Renal cortical epithelial cell (primary cell): ENCODE results near the gene RNF11. TPM values are rescaled to one million over a fixed set of nuclear protein-coding genes. Genes with fewer than 3 reads are reported as not detected.

Source experiments
- DNase-seq: peaks from one replicate; pipeline ENCODE4 v3.0.0-alpha.2; 2011; ENCODE audit warnings: low read depth
- total RNA-seq: library from RNA; depleted of rRNA; stranded (reverse); fragments of >200 nt; gene quantifications from 2 replicates; pipeline ENCODE4 v1.2.3, GENCODE V29; 2014

The RNF11 gene
- total RNA-seq, 1 donor from 2014 or later, result 165 TPM

DNA sequence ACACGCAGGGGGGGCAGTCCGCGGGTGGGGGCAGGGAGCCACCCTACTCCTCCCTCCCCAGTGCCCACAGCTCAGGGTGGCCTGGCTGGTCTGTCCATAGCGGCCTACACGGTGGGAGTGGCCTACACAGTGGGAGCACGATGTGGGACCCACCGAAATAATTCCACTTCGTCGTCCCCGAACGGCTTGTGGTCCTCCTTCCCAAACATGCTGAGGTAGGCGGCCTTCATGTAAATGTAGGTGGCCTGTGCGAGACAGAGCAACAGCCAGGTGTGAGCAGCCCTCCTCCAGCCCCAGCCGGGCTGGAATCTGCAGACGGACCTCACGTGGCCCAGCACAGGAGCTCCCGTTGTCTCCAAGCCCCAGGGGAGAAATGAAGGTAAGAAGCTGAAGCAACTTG, 59.9 kb downstream of the RNF11 start:
- no peak for DNase-seq

DNA sequence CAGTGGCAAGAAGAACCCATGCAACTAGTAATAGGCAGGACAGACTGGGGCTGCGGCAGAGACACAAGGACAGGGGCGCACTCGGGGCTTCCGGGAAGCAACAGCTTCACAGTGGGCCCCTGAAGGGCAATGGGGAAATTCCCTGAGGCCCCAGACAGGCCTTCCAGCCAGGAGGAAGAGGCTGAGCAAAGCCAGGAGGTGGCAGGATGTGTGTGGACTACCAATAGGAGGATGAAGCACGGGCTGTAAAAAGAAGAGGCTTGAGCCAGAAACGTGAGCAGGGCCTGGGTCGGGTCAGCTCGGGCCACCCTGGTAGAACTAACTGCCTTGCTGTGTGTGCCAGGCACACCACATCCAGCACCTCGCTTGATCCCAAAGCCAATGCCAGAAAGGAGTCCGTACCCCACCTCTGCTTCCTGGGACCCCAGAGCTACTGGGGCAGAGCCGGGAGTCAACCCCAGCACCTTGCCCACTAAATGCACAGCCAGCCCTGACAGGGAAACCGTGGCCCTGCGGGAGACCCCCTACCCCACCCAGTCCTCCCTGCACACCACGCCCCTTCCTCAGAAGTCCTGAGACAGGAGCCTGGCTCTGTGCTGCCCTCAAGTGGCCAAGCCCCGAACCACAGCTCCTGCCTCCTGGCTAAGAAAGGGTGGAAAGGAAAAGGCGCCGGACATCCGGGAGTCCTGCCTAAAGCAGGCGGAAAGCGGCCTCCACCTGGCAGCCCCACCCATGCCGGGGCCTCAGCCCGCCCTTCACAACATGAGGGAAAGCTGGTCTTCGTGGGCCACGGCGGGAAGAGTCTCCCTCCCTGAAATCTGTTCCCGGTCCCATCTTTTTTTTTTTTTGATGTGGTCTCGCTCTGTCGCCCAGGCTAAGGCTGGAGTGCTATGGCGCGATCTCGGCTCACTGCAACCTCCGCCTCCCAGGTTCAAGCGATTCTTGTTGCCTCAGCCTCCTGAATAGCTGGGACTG, 60.6 kb downstream of the RNF11 start:
- peak; percentile 64 for DNase-seq

DNA sequence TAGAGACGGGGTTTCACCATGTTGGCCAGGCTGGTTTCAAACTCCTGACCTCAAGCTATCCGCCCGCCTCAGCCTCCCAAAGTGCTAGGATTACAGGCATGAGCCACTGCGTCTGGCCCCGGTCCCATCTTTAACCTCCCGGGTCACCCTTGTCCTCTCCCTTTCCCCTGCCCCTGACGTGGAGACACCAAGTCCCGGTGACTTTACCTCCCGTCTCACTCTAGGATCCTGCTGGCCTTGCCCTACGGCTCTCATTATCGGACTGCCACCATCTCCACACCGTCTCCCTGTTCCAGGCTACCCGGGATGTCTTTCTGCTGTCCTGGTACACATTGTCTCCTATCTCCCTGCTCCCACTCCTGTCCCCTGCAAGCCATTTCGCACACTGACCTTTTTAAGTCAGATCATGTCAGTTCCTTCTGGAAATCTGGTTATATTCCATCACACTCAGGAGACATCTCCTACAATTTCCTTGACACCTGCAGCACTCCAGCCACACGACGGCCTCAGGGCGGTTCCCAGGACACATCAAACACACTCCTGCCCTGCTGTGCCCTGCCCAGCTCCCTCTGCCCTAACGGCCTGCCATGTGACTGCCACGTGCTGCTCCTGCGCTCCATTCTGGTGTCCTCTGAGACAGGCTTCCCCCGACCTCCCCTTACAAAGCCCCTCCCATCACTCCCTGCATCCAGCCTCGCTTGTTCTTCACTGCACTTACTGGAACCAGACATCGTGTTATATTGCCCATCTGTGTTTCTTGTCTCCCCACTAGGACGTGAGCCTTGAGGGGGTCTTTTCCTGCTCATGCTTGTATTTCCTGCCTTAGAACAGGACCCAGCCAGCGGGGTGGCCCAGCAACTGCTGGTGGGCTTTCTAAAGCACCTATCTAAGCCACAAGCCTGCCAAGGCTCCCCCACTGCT, 61.6 kb downstream of the RNF11 start:
- DNase-seq, result no peak

DNA sequence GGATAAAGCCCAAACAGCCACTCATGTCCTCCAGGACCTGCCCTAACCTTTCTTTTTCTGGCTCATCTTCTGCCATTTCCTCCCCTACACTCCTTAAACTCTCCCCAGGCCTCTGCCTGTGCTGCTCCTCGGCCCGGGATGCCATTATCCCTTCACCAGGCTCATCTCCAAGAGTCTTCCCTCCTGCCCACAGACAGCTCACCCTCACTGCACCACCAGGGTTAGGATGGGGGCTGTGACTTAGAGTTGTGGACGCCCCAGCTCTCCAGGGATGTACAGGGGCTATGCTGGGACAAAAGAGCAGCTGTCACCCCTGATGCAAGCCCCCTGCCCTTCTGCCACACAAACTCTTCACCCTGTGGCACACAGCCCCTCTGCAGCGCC, 62.2 kb downstream of the RNF11 start:
- no peak for DNase-seq

DNA sequence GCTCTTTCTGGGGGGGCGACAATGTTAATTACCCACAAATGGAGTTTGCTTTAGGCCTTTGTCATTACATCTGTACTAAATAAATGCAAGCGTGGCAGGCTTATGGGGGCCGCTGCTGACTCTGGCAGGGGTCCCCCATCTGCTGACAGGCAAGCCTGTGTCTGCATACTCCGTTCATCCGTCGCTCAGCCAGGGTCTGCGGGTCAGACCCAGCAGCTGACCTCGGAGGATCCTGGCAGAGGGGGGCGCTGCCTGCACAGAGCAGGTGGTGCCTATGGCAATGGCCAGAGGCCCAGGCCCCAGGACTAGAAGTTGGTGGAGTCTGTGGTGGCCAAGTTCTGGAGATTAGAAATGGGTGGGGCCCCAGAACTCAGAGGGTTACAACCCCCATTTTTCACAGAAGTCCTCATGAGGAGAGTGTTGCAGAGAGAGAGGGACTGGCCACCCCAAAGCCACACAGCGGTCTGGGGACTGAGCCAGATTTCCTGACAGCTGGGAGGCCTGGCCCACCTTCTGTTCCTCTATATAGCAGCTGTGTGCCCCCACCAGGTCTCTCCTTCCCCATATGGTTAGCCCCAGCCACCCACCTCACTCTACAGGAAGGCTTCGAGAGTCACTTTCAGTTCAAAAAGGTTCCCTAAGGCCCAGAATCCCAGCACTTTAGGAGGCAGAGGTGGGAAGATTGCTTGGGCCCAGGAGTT, 63.3 kb downstream of the RNF11 start:
- DNase-seq, result no peak

DNA sequence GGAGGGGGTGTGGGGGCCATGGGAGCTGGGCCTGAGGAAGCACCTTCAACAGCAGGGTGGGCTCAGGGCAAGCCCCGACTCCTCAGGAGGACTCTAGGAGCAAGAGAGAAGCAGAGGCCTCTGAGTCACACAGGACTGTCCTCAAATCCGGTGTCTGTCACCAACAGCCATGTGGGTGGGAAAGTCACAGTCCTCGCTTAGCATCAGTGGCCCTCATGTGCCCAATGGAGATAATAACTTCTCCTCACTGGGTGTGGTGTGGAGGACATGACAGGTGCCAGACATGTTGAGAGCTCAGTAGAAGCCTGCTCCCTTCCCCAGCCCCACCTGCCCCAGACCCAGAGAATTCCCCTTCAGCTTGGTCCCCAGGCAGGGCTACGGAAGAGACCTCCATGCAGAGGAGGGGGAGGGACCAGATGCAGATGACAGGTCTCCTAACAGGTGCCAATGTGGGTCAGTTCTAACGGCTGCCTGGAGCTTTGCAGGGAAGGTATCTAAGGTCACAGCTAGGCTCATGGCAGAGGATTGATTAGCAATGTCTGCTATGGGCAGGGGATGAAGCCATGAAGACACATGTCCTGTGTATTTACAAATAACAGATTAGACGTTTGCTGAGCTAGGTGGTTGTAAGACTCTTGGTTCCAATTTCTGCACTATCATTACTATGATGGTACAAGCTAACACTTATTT, 64.1 kb downstream of the RNF11 start:
- no peak for DNase-seq

DNA sequence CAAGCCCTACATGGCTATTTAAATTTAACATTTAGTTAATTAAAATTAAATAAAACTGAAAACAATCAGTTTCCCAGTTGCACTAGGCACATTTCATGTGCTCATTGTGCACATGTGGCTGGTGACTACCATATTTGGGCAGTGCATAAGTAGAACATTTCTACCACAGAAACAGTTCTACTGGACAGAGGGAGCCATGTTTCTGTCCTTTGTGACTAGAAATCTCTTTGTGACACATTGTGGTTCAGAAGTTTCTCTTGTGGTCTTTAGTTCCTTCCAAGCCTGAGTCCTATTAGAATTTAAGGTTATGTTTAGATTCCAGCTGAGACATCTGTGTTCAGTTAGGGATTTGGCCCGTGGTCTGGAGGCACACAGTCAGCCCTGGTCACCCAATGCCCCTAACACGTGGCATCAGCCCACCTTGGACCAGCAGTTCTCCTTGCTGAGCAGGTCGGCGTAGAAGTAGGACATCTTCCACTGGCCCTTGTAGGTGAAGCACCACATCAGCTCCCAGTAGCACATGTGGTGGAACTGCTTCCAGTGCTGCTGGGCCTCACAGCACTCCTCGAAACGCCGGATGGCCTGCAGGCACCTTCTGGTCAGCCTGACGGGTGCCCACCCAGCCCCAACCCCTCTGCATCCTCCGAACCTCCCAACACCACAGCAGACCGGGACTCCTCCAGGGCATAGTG, 65.2 kb downstream of the RNF11 start:
- no peak for DNase-seq

DNA sequence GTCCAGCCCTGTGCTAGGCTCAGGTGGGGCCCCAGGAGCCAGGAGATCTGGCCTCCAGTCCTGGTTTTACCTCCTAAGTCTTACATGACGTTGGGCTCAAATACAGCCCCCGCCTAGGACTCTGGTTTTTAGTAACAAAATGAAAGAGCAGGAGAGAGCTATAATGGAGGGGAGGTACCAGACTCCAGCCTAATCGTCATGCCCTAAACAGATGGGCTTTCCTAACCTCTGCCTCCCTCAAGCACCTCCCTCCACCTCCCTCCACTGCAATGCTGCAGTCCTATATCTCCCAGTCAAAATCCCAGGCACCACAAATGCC, 65.7 kb downstream of the RNF11 start:
- DNase-seq, result no peak

DNA sequence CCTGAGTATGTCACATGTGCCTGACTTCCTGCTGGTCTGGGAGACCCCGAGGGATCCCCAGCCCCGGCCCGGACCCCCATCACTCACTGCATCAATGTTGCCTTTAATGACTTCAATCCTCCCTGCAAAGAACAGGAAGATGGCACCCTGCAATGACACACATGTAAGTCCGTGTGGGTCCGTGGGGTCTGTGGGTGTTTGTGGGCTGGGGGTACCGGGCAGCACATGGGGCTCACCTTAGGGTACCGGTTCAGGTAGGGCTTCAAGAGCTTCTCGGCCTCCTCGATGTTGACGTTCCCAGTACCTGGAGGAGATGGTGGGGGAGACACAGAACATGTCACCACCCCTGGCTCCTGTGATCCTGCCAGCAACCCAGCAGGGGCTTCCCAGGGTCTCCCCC, 66.2 kb downstream of the RNF11 start:
- no peak for DNase-seq

DNA sequence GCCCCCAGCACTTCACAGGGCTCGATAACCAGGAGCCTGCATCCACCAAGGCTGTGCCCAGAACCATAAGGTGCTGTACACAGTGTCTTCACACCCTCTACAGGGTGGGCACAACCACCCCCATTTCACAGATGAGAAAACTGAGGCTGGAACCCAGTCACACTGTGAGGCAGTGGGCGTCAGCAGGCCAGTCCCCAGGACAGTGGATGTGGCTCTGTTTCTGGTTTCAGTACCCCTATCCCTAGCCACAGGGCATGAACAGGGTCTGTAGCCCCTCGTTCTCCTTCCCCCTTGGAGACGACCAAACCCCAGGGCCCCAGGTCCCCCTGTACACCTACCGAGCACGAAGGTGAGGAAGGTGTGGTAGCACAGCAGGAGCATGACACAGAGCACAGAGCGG, 66.7 kb downstream of the RNF11 start:
- no peak for DNase-seq

DNA sequence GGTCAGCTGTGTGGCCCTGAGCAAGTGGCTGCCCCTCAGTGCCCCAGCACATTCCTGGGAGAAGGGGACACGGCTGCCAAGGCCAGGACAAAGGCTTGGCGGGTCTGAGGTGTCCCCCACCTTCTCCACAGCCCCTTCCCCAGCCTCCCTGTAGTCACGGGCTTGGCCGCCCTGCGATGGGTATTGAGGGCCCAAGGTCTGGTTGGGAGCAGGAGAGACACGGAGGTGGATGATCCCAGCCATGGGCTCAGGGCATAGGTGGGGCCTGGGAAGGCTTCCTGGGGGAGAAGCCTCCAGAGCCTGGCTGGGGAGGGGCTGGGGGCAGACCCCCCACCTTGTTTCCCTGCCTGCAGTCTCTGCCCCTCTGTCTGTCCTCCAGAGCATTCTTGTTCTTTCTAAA, 67.2 kb downstream of the RNF11 start:
- DNase-seq, result no peak

DNA sequence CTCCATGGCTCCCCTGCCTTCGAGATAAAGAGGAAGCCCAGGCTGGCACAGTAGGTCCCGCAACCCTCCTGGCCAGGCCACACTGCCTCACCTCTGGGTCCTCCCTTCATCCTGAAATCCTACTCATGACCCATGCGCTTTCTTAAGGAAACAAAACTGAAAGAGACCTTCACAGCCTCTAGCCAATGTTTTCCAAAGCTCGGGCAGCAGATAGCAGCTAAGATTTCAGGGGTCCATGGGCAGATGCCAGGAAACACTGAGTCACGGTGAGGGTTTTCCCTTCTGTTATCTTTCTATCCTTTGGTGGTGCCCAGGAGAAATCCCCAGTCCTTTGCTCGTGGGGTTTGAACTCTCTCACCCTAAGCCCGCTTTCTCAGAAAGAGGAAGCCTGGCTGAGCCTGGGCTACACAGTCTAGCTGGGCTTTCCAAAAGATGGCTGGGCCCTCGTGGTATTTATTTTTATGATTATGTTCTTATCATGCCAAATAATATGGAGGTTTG, 67.7 kb downstream of the RNF11 start:
- DNase-seq, result no peak

DNA sequence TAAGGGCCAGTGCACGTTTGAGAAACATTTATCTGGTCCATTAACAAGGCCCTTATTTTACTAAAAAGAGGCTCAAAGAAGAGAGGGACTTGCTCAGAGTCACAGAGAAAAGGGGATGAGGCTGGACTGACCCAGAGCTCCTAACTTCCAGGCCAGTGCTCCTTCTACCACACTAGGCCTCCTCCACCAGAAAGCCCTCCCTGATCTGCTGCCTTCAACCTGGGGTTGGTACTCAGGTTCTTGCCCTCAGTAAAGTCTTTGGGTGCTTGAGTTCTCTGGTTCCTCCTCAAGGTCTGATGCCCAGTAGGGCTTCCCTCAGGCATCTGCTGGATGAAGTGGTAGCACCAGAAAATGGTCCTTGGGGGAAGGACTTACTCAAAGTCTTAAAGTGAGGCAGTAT, 68.3 kb downstream of the RNF11 start:
- DNase-seq, result no peak

DNA sequence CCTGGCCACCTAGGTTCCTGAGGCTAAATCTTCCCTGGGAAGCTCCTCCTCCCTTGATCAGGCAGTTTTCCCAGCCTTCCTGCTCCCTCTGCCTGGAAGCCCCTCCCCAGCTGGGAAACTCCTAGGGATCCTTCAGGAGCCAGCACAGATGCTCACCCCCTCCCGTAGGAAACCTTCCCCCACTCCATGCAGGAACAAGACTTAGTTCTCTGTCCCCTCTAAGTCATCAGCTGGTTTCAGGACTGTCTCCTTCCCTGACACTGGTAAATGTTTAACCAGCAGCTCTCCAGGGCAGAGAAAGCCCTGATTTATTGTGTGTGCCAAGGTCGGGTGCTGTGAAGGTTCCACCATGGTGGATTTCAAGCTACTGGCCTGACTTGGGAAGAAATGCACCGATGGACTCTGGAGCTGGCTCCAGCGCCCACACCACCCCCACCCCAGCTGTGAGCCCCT, 69.3 kb downstream of the RNF11 start:
- DNase-seq, result peak; percentile 86

DNA sequence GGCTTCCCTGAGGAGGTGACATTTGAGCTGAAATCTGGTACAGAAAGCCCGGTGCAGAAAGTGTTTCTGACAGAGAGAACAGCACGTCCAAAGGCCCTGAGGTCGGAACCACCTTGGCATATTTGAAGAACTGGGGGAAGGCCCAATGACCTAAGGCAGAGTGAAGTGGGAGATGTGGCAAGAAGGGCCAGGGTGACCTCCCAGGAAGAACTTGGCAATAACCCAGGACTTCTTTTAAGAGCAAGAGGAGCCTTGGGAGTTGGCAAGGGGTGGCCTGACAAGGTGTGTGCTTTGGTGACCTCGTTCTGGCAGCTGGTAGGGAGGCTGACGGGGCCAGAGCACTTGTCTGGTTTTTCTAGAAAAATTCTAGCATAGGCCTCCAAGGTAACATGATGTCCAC, 70.9 kb downstream of the RNF11 start:
- DNase-seq, result peak; percentile 65

DNA sequence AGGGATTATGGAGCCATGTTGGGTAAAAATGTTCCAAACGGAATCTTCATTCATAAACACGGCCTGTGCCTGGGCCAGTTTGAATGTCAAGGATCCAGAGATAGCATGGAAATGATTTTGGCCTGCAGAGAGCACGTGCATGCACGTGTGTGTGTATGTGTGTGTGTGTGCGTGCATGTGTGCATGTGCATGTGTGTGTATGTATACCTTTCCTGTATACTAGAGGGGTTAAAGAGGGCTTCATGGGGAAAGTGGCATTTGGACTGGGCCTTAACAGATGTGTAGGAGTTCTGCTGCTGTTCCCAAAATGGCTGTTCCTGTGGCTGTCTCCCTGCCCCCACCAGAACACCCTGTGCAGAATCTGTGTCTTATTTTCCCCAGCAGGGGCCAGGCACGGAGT, 72.6 kb downstream of the RNF11 start:
- no peak for DNase-seq

DNA sequence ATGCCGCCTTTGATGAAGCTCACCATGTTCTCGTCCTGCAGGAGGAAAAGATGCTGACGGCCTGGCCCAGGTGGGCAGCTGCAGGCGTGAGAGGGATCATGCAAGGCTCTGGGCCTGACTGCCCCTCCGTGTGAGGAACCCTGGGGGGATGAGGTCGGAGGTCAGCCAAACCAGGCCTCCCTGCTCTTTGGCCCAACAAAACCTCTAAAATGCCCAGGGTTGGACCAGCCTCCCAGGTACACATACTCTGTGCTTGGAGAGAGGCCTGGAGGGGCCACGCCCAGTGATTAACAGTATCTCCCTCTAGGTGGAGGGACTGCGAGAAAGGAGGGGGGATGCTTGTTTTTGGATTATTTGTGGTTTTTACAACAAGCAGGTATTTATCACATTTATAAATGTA, 73.2 kb downstream of the RNF11 start:
- DNase-seq, result no peak

DNA sequence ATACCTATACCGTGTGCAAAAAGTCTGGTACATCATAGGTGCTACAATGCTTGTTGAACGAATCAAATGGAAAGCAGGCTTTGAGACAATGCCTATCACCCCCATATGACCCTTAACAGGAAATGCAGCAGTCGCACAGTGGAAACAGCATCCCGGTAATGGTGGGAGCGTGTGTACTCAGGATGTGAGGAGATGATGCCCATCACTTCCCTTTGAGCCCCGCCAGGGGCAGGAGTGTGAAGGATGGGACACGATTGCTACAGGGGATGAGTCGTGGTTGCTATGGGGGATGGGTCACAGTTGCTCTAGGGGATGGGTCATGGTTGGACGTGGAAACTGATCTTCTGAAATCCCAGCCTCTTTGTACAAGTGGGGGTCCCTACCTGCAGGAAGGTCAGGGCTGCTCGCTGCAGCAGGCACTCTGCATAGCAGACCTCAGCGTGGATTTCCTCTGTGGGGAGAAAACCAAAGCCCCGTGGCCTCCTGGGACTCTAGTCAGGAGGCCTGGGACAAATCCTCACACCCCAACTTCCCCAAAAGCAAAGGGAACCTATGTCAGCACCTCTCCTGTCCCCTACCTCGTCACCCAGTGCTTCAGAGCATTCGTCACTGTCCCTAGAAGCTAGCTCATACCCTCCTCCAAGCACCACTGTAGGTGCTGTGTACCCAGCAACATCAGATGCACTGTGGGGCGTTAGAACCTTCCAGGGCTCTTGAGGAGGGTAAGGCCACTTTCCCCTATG, 75.0 kb downstream of the RNF11 start:
- no peak for DNase-seq

DNA sequence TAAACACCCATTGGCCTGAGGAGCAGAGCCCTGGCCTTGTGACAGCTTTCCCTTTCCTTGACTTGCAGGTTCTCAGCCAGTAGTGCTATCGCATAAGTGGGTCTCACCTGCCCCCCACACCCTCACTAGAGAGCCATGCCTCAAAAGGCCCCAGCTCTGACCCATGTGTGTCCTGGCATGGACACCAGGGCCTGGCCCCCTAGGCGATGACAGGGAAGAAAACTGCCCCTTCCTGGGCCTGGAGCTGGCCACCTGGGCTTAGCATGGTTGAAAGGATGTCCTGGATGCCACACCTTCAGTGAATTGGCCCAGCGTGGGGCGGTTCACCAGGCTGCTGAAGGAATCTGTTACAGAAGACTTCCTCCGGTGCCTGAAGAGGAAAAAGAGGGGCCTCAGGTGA, 75.8 kb downstream of the RNF11 start:
- DNase-seq, result no peak

DNA sequence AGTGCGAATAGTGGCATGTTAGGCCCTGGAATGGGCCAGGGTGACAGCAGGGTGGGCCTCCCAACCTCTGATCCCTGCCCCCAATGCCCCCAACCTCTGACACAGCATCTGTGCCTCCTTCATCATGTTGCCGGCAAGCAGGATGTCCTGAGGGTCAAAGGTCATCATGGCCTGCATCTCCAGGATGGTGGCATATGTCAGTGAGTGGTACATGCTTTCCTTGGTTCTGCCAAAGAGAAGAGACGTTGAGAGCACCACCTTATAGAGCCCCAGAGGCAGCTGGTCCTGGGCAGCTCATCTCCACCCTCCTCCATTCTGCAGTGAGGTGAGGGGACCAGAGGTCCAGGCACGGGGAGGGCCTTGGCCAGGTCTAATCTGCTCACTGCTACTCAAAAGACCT, 76.6 kb downstream of the RNF11 start:
- no peak for DNase-seq
